NCI-H1694 treated with DMSO at 0.1 percent for 48 hours (cell line): Measurements from ENCODE around the gene C11orf16.
A peak's percentile ranks its signal among the peaks of the same experiment; 100 is the strongest.
"Not testable (repeated sequence)": the region's sequence is repeated elsewhere in the genome, so short reads cannot be mapped to it uniquely, and the experiment has no call there.

ENCODE experiments used
- DNase-seq: peaks from one replicate; lab custom pipeline; 2025; lab: John Stamatoyannopoulos, UW

C11orf16 gene, protein sequence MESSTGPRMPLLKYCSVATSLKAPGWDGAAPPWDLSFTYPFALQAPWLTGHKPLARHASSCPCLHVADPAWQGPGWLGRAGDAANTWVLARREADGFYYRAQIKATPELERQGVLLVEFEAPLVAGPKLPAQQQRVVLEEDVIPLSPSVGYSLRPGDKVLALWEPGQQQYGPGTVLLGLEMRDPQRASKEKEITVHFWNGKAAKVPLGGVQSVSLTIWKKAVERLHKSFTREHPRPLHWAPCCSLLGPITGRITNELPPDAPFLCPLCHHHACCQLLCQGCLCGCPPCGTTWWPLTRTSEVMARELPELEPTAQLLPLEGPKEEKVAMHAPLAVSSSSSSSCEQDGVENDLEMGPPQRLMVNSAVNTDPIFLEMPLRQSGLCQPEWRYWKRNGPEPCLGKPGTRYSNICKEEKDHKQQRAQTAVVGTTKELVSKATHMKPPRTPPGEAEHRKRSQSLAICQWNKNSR

DNA sequence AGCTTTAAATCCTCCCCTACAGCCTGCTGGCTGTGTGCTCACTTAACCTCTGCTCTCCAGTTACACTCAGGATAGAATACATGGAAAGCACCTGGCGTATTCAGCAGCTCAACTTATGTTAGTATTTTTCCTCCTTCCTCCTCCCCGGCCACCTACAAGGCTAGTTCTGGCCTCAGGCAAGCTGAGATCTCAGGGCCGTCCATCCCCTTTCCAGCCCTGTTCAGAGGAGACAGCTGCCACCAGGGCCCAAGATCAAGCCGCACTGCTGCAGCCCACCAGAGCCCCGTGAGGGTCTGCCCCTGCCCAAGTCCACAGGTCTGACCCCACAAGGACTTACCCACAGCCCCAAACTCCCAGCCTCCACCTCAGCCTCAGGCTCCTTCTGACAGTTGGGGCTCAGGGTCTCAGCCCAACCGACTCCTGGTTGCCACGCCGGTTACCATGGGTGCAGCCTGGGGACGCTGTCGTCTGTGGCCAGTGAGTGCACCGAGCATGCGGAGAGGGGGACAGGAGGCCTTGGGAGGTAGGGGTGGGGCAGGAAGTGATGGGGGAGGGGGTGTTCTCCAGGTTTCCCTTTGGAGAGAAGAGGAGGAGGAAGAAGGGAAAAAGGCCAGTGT lies at the start of gene C11orf16:
Gene C11orf16 (minus strand): TSS at position 384 of the 617 bp plus-strand sequence. CDS start 639 bp downstream, outside the sequence.
- no peak for DNase-seq

DNA sequence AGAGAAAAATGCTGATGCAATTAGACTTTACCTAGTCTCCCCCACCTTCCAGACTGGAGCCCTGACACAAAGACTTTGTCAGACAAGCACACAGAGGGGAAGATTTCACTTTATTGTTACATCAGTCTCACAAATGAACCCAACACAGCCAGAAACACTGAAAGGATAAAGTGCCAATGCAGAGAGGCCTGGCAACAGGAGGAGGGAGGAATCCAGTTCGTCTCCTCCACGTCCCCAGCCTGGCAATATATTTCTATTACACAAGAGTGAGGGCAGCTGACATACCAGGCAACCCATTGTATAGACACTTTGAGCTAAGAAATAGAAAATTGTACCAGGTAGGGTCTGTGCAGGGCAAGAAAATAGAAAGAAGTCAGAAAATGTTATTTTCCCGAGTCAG lies 47.7 kb upstream of the C11orf16 start:
- DNase-seq: no peak

DNA sequence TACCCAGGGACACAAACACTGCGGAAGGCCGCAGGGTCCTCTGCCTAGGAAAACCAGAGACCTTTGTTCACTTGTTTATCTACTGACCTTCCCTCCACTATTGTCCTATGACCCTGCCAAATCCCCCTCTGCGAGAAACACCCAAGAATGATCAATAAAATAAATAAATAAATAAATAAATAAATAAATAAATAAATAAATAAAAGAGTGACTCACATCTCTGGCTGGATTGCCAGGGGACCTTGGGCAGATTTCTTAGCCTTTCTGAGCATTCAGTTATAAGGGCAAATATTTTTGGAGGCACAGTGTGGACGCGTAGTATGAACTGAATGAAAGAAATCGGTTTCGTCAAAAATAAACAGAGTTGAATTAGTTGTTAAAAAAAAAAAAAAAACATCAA lies 46.6 kb upstream of the C11orf16 start:
- not testable (repeated sequence) for DNase-seq

DNA sequence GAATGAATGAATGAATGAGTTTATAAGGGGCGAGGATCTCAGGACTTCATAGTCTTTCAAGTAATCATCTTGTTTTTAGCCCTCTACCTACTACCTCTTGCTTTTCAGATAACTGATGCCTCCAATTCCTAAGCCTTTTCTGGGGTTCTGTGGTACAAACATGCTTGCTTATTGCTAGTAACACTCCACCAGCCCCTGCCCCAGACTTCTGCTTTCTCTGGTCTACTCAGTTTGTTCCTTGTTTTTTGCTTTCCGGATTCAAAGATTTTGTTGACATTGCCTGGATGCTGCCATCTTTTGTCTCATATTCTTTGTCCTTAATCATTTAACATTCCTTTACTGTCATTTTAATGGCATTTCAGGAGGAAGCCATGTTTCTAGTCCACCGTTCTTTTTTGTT lies 40.4 kb upstream of the C11orf16 start:
- DNase-seq: no peak

DNA sequence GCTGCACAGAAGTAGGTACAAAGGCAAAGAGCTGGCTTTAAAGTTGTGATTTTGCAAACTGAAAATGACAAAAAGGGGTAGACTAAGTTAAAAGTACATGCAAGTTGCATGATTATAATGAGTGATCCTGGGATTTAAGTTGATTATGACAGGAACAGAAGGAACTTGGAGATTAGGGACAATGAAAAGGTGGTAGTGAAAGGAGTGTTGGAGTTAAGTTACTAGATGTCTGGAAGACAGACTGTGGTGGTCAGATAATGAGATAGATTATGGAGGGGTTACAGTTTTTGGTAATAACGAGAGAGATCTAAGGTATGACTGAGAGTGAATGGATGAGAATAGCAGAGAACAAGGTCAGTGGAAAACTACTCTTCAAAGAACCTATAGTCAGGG lies 39.2 kb upstream of the C11orf16 start:
- DNase-seq: no peak

DNA sequence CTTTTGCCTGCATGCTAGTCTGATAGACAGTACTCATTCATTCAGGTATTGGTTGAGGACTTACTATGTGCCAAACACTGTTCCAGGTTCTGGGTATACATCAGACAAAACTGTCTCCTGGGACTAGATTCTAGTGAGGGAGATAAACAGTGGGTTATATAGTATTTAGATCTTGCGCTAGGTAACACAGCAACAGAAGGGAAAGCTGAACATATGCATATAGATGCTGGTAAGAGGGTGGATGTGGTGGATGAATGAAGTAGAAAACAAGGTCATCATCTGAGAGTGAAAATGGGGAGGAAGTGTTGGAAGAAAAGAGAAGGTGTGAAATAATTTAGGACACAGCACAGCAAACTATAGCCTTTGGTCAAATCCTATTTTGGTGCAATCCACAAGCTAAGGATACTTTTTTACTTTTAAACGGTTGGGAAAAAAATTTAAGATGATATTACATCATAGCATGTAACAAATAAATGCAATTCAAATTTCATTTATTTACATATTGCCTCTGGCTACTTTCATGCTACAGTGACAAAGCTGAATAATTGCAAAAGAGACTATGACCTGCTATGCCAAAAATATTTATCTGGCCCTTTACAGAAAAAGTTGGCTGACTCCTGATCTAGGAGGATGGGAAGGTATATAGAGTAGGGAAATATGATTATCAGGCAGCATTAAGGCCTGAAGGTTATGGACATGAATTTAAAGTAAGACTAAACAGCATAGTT lies 38.6 kb upstream of the C11orf16 start:
- DNase-seq: no peak

DNA sequence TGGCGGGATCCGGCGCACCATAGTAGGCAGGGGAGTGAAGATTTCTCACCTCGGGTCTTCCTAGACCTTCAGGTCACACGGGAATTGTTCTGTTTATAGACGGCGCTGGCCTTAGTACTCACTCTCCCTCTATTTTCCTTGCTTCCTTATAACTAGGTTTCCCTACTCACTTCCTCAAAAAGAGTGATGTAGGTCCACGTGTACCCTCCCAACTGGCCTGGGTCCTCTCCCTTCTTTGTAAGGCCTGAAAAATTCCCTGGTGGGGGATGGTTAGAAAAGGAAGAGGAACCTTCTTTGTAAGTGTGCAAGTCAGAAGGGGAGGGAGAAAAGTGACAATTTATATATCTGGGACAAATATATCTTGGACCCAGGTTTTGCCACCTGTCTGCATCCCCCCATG lies 34.4 kb upstream of the C11orf16 start:
- no peak for DNase-seq

DNA sequence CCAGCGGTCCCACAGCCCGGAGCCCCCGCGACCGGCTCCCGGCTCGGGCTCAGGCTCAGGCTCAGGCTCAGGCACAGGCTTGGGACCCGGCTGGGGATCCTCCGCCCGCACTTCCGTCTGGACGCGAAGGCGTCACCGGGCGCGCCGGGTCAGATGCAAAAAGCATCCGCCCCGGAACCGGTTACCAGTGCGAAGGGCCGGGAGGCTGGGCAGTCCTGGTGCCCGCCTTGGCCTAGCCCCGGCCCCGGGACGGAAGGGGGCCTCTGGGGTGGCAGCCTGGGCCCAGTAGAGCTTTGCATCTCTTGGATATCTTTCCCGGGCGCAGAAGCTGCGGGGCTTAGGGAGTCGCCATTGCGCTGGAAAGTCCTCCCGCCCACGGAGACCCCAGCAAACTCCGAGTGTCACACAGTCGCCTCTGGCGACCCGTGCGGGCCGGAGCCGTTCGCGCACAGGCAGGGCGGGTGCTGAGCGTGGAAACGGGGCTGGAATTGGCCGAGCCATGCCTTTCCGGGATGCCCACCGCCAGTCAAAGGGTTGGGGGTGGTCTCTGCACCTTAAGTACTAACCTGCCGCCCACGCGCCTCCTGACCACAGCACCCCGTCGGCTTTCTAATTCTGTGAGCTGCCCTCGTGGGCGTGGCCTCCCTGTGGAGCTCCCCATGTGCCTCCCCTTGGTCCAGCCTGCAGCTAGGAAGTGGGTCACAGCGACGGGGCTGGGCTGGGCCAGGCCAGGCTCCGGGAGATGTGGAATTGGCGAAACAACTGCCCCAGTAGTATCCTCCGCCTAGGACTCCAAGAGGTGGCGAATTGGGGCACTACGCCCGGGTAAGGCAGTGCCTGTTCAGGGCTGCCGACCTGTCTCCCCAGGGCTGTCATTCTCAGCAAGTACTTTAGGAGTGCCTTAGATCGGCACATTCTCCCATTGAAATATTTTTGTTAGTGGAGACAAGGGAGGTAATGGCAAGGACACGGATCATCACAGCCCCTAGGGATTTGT lies 31.9 kb upstream of the C11orf16 start, which contains the start of gene TMEM9B:
Gene TMEM9B (minus strand): TSS at position 119 of the 997 bp plus-strand sequence. CDS start 129 bp downstream, outside the sequence.
- peak; percentile 57 for DNase-seq

DNA sequence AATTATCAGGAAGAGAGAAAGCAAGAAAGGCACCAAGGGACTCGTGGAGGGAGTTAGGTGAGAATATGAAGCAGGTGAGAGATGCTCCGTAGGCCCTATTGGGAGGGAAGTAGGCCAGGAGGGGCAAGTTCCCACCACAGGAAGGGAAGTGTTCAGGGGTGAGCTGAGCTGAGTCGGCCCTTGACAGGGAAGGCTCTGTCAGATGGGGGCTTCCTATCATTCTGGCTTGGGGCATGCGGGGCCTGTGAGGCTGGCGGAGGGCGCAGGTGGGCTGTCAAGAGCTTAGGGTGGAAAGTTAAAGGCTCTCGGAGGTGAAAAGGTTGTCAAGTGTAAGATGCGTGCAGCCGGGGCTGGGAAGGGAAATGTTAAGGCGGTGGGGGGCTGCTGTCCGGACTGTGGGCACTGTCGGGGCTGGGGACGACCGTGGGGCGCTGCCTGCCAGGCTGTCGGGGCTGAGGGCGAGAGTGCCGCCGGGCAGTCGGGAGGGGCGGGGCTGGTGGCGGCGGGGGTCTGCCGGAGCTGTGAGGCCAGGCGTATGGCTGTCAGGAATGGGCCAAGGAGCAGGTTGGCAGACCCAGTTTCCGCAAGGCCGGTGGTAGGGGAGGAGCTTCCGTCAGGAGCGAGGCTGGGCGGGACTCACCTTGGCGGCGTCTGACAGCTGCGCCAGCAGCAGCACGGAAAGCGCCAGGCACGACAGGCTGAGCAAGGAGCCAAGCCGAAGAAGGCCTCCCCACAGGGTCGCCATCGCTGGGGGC lies 31.0 kb upstream of the C11orf16 start:
- peak; percentile 49 for DNase-seq

DNA sequence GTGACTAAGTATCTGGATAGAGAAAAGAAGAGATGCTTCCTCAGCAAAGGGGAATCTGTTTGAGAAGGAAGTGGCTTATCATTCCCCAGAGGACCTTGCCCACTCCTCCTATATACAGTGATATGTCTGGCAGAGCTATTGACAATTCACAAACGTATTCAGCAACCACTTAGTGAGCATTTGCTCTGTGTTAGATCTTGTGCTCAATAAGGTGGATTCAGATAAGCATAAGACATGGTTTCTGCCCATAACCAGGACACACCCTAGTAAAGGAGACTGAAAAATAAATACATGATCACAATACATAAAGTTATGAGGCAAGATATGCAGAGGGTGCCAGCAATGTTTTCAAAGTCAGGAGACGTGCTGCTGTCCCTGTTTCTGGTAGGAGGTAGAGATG lies 30.1 kb upstream of the C11orf16 start:
- DNase-seq: no peak

DNA sequence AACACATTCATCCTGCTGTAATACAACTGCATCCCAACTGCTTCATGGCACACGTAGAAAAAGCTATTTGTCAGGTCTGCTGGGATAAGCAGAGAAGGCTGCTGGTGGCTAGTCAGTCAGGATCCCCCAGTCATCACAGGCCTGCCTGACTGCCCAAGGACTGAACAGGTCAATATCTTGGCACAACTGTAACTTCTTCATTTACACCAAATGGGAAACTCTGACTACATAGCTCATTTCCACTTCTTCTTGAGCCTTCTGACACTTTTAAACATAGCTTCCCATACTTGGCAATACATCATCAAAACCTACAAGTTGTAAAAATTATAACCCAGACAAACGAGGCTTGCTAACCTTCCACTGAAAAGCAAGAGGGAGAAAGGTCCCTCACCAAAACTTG lies 28.7 kb upstream of the C11orf16 start:
- no peak for DNase-seq

DNA sequence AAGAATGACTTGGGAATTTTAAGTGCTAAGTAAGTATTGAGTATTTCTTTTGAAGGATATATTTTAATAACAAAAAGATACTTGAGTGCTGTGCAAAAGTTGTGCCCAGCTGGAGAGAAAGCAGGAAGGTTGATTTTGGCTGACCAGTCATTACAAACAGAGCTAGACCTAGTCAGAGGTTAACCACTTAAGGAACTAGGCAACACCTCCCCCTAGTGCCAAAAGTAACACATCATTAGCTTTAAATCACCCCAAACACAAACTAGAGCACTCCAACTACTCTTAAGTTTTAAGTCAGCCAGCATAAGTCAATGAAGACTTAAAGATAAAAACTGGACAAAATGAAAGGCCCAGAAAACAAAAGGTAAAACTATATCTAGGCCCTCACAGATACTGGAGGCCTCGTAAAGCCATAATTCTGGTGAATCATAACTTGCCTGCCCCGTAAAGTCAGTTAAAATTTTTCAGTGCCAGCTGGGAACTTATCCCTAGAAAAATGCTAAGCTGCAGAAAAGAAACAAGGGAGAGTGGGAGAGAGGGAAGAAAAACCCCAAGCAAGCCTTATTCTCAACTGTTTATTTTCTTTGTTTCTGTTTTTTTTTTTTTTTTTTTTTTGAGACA lies 26.9 kb upstream of the C11orf16 start:
- peak; percentile 38 for DNase-seq

DNA sequence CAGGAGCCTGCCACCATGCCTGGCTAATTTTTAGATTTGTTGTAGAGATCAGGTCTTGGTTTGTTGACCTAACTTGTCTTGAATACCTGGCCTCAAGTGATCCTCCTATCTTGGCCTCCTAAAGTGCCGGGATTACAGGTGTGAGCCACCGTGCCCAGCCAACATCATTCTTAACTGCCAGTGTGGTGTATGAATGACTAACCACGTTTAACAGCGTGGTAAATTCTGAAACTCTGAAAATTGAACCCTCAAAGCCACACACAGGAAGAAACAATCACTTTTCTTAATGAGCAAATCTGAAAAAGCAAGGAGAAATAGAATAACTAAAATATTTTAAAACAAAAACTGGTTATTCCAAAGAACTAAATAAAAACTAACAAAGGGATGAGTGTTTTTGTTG lies 24.1 kb upstream of the C11orf16 start:
- DNase-seq: no peak

DNA sequence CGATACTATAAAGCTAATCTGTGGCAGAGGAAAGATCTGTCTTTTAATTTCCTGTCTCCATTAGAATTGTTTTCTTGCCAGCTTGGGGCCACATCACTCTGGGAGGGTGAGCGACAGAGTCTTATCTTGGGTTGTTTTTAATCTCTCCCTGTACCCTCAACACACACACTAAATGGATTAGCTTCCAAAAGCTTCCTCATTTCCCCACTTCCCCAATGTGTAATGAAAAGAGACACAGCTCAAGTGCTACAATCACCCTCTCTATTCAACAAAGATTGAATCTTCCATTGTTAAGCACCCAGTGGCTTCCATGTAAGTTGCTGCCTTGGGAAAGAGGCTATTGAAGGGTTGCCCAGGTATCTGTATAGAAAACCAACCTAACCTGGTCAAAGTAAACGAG lies 16.1 kb upstream of the C11orf16 start:
- no peak for DNase-seq

DNA sequence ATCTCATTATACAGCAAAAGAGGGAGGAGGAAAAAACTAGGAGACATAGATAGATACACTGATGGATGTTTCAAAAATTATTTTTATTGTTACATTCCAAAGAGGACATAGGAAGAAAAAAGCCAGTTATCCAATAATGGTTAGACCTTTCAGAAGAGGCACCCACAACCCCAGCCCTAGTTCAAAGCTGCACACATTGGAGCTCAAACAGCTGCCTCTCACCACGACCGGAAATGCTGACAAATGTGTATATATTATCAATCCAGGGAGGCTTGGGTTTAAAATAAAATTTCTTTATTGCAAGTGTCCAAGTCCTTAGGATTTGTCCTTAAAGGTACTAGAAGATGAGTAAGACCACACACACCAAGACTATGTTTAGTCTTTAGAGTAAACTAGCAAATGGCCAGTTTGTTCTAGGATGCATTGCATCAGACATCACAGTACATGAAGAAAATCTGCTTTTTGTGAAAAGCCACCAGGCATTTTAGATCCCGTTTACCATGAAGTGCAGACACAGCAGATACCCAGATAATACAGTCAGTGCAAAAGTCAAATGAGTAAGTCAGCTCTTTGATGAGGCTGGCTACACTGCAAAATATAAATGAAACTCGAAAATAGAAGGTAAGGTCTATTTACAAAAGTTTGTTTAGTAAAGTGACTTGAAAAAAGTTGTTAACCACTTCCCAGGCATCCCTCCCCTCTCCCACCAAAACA lies 14.6 kb upstream of the C11orf16 start:
- DNase-seq: no peak

DNA sequence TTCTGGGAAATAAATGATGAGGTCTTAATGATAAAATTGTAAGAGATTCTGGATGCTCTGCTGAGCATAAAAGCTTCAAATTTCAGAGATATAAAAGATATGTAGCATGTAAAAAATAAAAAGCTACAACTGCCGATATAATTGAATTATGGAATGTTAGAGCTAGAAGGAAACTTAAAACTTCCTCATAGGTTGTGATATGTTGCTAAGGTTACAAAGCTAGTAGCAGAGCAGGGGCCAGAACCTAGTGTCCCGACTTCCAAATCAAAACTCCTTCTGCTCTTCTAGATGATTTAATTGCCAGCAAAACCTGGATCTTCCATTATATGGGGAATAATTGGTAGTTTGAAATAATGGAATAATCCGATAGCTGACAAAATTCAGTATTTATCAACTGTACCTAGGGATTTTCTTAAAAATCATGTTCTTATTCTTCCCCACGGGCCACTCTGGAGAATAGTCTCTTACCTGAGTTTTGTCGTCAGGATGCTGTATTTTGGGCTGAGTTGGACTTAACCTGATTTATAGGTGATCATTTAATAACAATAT lies 9.8 kb upstream of the C11orf16 start, which contains the start of gene ASCL3:
Gene ASCL3 (minus strand): TSS at position 499 of the 549 bp plus-strand sequence. CDS start 4,855 bp downstream, outside the sequence.
- no peak for DNase-seq

DNA sequence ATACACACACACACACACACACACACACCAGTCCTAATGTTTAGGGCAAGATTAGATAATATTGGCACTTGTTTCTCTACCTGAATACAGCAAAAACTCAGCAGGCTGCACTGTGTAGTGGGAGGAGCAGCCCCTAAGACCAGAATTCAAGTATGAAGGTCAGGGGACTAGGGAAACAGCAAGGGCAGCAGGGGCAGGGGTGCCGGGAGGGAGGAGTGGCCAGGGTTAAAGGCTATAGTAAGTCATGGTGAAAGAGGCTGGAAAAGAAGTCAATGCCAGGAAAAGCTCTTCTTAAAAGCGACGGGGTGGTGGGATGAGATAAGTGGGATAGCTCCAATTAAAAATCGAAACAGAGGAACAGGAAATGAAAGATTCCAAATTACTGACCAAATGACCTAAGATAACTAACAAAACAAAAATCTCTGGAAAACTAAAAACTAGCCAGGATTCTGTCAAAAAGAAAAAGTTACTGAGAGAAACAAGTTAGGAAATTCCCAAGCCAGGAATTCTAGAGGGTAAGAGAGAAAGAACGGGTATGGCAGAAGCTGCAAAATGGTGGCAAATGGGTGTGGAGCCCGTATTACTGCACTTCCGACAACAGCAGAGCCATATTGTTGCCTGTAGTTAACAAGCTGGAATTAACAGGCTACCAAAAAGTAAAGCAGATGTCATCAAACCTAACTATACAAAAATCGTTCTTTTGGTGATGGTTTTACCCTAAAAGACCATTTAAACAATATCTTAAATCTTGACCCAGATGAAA lies 8.8 kb upstream of the C11orf16 start:
- no peak for DNase-seq

DNA sequence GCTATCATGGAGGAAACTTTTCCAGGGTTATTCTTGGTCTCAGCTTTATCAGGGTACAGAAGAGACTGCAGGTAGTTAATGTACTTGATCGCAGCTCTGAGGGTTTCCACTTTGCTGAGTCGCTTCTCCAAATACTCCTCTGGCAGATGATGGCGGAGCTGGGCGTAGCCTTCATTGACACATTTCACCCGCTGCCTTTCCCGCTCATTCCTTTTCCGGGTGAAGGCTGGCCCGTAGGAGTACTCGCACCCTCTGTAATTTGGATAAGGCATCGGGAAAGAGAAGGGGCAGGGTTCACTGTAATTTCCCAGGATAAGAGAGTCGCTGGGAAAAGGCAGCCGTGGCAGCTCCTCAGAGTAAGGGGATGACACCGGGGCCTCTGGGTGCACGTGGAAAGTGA lies 4.9 kb upstream of the C11orf16 start:
- DNase-seq: no peak
